K562 (cell line): ENCODE data around the gene ARMC9. TPM values are rescaled to one million over a fixed set of nuclear protein-coding genes. Genes with fewer than 3 reads are reported as not detected.

Source experiments
- CHD7 ChIP-seq: fragments of 200-600 bp; sonication (generic); IDR thresholded peaks from one replicate; pipeline ENCODE4 v1.6.1; 2012; ENCODE audit warnings: mild to moderate bottlenecking, low read depth, low read length, inconsistent platforms
- CREB1 ChIP-seq, 2 experiments: sonication (generic) in 1 of 2; formaldehyde crosslinking in 1 of 2; IDR thresholded peaks; 2 replicates each; pipeline versions ENCODE4 v1.6.1 to v1.8.0; 2012 to 2022; ENCODE audit warnings: inconsistent platforms in 1 of 2, mild to moderate bottlenecking in 1 of 2, missing genetic modification reagents in 1 of 2, moderate library complexity in 1 of 2
- DDX20 ChIP-seq: fragments of 450-650 bp; IDR thresholded peaks from 2 replicates; pipeline ENCODE4 v1.6.1; 2016; ENCODE audit warnings: missing genetic modification characterization, low read depth, mild to moderate bottlenecking, missing compliant biosample characterization, moderate library complexity
- GABPB1 ChIP-seq: sonication (generic); formaldehyde crosslinking; IDR thresholded peaks from 2 replicates; pipeline ENCODE4 v1.8.0; 2022; ENCODE audit warnings: mild to moderate bottlenecking, missing genetic modification reagents
- GABPB2 ChIP-seq: fragments of 250-450 bp; sonication (Bioruptor Pico); conservative IDR thresholded peaks from 2 replicates; pipeline ENCODE4 v1.5.1; 2021; ENCODE audit warnings: mild to moderate bottlenecking
- GATA2 ChIP-seq: sonication (generic); formaldehyde crosslinking; IDR thresholded peaks from 2 replicates; pipeline ENCODE4 v1.4.0; 2020; ENCODE audit warnings: mild to moderate bottlenecking, missing genetic modification reagents
- PTTG1 ChIP-seq: fragments of 450-650 bp; IDR thresholded peaks from 2 replicates; pipeline ENCODE4 v1.6.1; 2016; ENCODE audit warnings: low read depth, mild to moderate bottlenecking, missing genetic modification characterization, missing compliant biosample characterization
- PURB ChIP-seq: sonication (generic); formaldehyde crosslinking; IDR thresholded peaks from 2 replicates; pipeline ENCODE4 v1.9.0; 2021; ENCODE audit warnings: low read depth, mild to moderate bottlenecking, missing genetic modification reagents
- ZMIZ1 ChIP-seq, 2 experiments: fragments of 150-350 bp in 1 of 2; IDR thresholded peaks; 2 replicates each; pipeline ENCODE4 v1.6.1; 2012 to 2016; ENCODE audit warnings: low read depth in 2 of 2, low read length in 2 of 2, mild to moderate bottlenecking in 1 of 2, moderate library complexity in 1 of 2
- ZNF384 ChIP-seq: IDR thresholded peaks from 2 replicates; pipeline ENCODE4 v1.6.1; 2012; ENCODE audit warnings: low read depth, low read length, improper control_type of control experiment
- ZNF431 ChIP-seq: sonication (generic); formaldehyde crosslinking; IDR thresholded peaks from 2 replicates; pipeline ENCODE4 v1.8.0; 2022; ENCODE audit warnings: mild to moderate bottlenecking, missing genetic modification reagents
- ZNF511 ChIP-seq: sonication (generic); formaldehyde crosslinking; IDR thresholded peaks from 2 replicates; pipeline ENCODE4 v1.8.0; 2022; ENCODE audit warnings: mild to moderate bottlenecking, missing genetic modification reagents
- polyA plus RNA-seq, 8 experiments: library from polyadenylated mRNA; depleted of rRNA in 4 of 8; stranded (reverse) in 5 of 8; unstranded in 3 of 8; fragments of >200 nt; fragmentation: Nextera tagmentation in 2 of 8; fragmentation: Illumina TruSeq in 1 of 8; extraction: Ambion mirVana in 2 of 8; extraction: Trizol in 1 of 8; gene quantifications; 2 replicates each; pipeline versions ENCODE4 v1.2.1 to v1.2.3, GENCODE V29; 2011 to 2014; ENCODE audit warnings: inconsistent platforms in 1 of 8, missing spikeins in 1 of 8
- total RNA-seq, 7 experiments: library from RNA; depleted of rRNA in 6 of 7; stranded (reverse); fragments of >200 nt in 6 of 7; fragmentation: Illumina TruSeq in 2 of 7; extraction: Trizol in 2 of 7; gene quantifications; 2 replicates each; pipeline versions ENCODE4 v1.2.1 to v1.2.3, GENCODE V29; 2011 to 2021; ENCODE audit warnings: low replicate concordance in 1 of 7

The ARMC9 gene
- total and polyA plus RNA-seq, 9 of the 15 experiments (the other 6 are each of a cell fraction or from before 2014, with no cell fraction given), result 0.36 to 2.3 (median 1.1) TPM

- TF ChIP-seq CREB1 (IDR thresholded peaks at IDR 0.05) (no peak), CREB1 (CRISPR knock-in tag; IDR thresholded peaks at IDR 0.05) (no peak), ZNF384 (no peak), CHD7 (no peak), GABPB2 (CRISPR knock-in tag) (no peak), ZMIZ1 (IDR thresholded peaks at IDR 0.05; ENCODE audit: low read depth in 2 of 2, low read length in 2 of 2) (peak in 1 of 2 experiments; percentile 22; a peak in 1 of 4 replicates), DDX20 (tag) (no peak), ZNF511 (CRISPR knock-in tag) (no peak), GABPB1 (CRISPR knock-in tag) (no peak), GATA2 (no peak), PURB (CRISPR knock-in tag) (no peak), PTTG1 (tag) (no peak), ZNF431 (no peak)
Measured at GRCh38 chr2:231348704-231349373, 150.4 kb downstream of the ARMC9 start (continued).
